ENCODE measurements around the gene C21orf58.

Gene C21orf58

DNA sequence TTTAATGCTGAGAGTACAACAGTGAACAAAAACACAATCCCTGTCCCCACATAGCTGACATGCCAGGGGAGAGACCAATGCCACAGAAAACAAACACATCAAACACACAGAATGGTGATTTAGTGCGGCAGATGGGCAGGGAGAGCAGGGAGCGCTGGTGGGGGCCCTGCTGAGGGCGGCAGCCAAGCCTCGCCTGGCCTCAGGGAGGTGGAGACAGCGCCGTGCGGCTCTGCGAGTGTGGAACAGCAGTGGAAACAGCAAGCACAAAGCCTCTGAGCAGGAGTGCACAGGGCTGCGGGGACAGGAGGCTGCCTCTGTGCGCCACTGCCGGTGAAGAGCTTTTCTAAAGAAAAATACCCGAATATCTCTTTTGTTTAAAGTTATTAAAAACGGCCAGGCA lies 55.3 kb downstream of the C21orf58 start:
- Histone ChIP-seq H3K79me2 (ENCODE audit: control insufficient read depth, insufficient read depth, low read length, poor library complexity) (no peaks in the 10 kb centered on the region), H3K9me3 (ENCODE audit: insufficient read depth, low read depth, low read length) (no peaks in the 10 kb centered on the region), H4K12ac (ENCODE audit: low read depth, low read length) (peak overlapping the region; percentile 55), H3K18ac (ENCODE audit: low read length) (no peak overlapping the region), H3K4me3 (ENCODE audit: low read depth, low read length) (no peak overlapping the region), H3K4me1 (ENCODE audit: control insufficient read depth in 1 of 2, insufficient read depth in 2 of 2, low read length in 2 of 2) (no peaks in the 10 kb centered on the region), H3K14ac (ENCODE audit: low read length) (no peak overlapping the region), H3K23ac (ENCODE audit: low read length) (no peak overlapping the region), H4K91ac (ENCODE audit: low read depth, low read length) (no peak overlapping the region), H2BK120ac (ENCODE audit: insufficient read depth, low read length, poor library complexity) (no peak overlapping the region), H3K36me3 (ENCODE audit: control insufficient read depth in 1 of 2, insufficient read depth in 2 of 2, low read length in 2 of 2) (peaks cover 72 to 80% of the 10 kb centered on the region in 2 experiments), H3K27me3 (ENCODE audit: insufficient read depth, low read length) (no peaks in the 10 kb centered on the region), H3K79me1 (ENCODE audit: low read length) (no peaks in the 10 kb centered on the region), H3K4me2 (ENCODE audit: low read length) (no peak overlapping the region), H4K8ac (ENCODE audit: low read depth, low read length) (no peak overlapping the region), H3K27ac (ENCODE audit: low read depth, low read length) (no peak overlapping the region), H2AFZ (ENCODE audit: insufficient read depth, low read length, poor library complexity) (no peak overlapping the region), H2BK5ac (ENCODE audit: low read depth, low read length, poor library complexity) (no peak overlapping the region), H2AK5ac (ENCODE audit: low read length) (no peak overlapping the region), H3K9ac (ENCODE audit: low read length) (no peak overlapping the region), H3K4ac (ENCODE audit: low read depth, low read length) (no peak overlapping the region), H2BK12ac (ENCODE audit: low read length) (no peak overlapping the region)
- no peak for DNase-seq
- WGBS (ENCODE audit: extremely low coverage, insufficient coverage, insufficient read length), result no CpG with 5 or more reads among the region's 13 CpGs

- Histone ChIP-seq H2AK5ac (ENCODE audit: low read length) (no peak overlapping the region), H3K27me3 (ENCODE audit: insufficient read depth, low read length) (no peaks in the 10 kb centered on the region), H3K27ac (ENCODE audit: low read depth, low read length) (no peak overlapping the region), H3K9me3 (ENCODE audit: insufficient read depth, low read depth, low read length) (no peaks in the 10 kb centered on the region), H3K4me1 (ENCODE audit: control insufficient read depth in 1 of 2, insufficient read depth in 2 of 2, low read length in 2 of 2) (no peaks in the 10 kb centered on the region), H2BK5ac (ENCODE audit: low read depth, low read length, poor library complexity) (no peak overlapping the region), H2AFZ (ENCODE audit: insufficient read depth, low read length, poor library complexity) (no peak overlapping the region), H3K4me3 (ENCODE audit: low read depth, low read length) (no peak overlapping the region), H3K18ac (ENCODE audit: low read length) (no peak overlapping the region), H3K36me3 (ENCODE audit: control insufficient read depth in 1 of 2, insufficient read depth in 2 of 2, low read length in 2 of 2) (peaks cover 62 to 69% of the 10 kb centered on the region in 2 experiments), H3K4ac (ENCODE audit: low read depth, low read length) (no peak overlapping the region), H3K79me2 (ENCODE audit: control insufficient read depth, insufficient read depth, low read length, poor library complexity) (no peaks in the 10 kb centered on the region), H3K9ac (ENCODE audit: low read length) (no peak overlapping the region), H3K14ac (ENCODE audit: low read length) (no peak overlapping the region), H4K12ac (ENCODE audit: low read depth, low read length) (peak overlapping the region; percentile 31), H2BK120ac (ENCODE audit: insufficient read depth, low read length, poor library complexity) (no peak overlapping the region), H3K23ac (ENCODE audit: low read length) (no peak overlapping the region), H2BK12ac (ENCODE audit: low read length) (no peak overlapping the region), H3K4me2 (ENCODE audit: low read length) (no peak overlapping the region), H4K8ac (ENCODE audit: low read depth, low read length) (no peak overlapping the region), H3K79me1 (ENCODE audit: low read length) (no peaks in the 10 kb centered on the region), H4K91ac (ENCODE audit: low read depth, low read length) (no peak overlapping the region)
- no CpG with 5 or more reads among the region's 19 CpGs for WGBS (ENCODE audit: extremely low coverage, insufficient coverage, insufficient read length)
- no peak for DNase-seq
Observed at GRCh38 chr21:46266946-46267345, 56.7 kb downstream of the C21orf58 start.

GRCh38 chr21:46265736-46266525 lies 57.7 kb downstream of the C21orf58 start:
- H3K79me1 ChIP-seq (ENCODE audit: low read length), result no peaks in the 10 kb centered on the region
- WGBS (ENCODE audit: extremely low coverage, insufficient coverage, insufficient read length), result no CpG with 5 or more reads among the region's 26 CpGs

DNA sequence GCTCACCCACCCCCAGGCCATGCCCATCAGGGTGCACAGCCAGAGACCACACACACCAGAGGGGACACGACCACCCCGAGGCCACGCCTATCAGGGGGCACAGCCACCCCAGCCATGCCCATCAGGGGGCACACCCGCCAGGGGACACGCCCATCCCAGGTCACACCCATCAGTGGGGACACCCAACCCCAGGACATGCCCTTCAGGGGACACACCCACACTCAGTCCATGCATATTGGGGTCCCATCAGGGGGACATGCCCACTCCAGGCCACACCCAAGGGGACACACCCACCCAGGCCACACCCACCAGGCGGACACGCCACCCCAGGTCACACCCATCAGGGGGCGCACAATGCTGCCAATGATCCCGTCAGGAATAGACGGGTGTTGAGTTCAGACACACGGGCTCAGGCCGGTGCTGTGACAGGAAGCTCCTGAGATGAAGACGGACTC lies 59.0 kb downstream of the C21orf58 start:
- Histone ChIP-seq H3K36me3 (ENCODE audit: control insufficient read depth in 1 of 2, insufficient read depth in 2 of 2, low read length in 2 of 2) (peaks cover 67 to 69% of the 10 kb centered on the region in 2 experiments), H4K12ac (ENCODE audit: low read depth, low read length) (no peak overlapping the region), H3K18ac (ENCODE audit: low read length) (no peak overlapping the region), H3K14ac (ENCODE audit: low read length) (no peak overlapping the region), H3K4me2 (ENCODE audit: low read length) (no peak overlapping the region), H2BK120ac (ENCODE audit: insufficient read depth, low read length, poor library complexity) (no peak overlapping the region), H3K9me3 (ENCODE audit: insufficient read depth, low read depth, low read length) (no peaks in the 10 kb centered on the region), H4K91ac (ENCODE audit: low read depth, low read length) (no peak overlapping the region), H3K4me1 (ENCODE audit: control insufficient read depth in 1 of 2, insufficient read depth in 2 of 2, low read length in 2 of 2) (no peaks in the 10 kb centered on the region), H4K8ac (ENCODE audit: low read depth, low read length) (no peak overlapping the region), H3K23ac (ENCODE audit: low read length) (no peak overlapping the region), H3K79me1 (ENCODE audit: low read length) (no peaks in the 10 kb centered on the region), H3K79me2 (ENCODE audit: control insufficient read depth, insufficient read depth, low read length, poor library complexity) (no peaks in the 10 kb centered on the region), H3K27ac (ENCODE audit: low read depth, low read length) (no peak overlapping the region), H2BK12ac (ENCODE audit: low read length) (no peak overlapping the region), H3K27me3 (ENCODE audit: insufficient read depth, low read length) (no peaks in the 10 kb centered on the region), H2BK5ac (ENCODE audit: low read depth, low read length, poor library complexity) (no peak overlapping the region), H3K4ac (ENCODE audit: low read depth, low read length) (no peak overlapping the region), H2AK5ac (ENCODE audit: low read length) (no peak overlapping the region), H3K9ac (ENCODE audit: low read length) (no peak overlapping the region), H3K4me3 (ENCODE audit: low read depth, low read length) (no peak overlapping the region), H2AFZ (ENCODE audit: insufficient read depth, low read length, poor library complexity) (no peak overlapping the region)
- WGBS (ENCODE audit: extremely low coverage, insufficient coverage, insufficient read length), result no CpG with 5 or more reads among the region's 13 CpGs
- DNase-seq, result no peak

More at GRCh38 chr21:46265736-46266525, 57.7 kb downstream of the C21orf58 start:
- no peak overlapping the region for H3K23ac ChIP-seq (ENCODE audit: low read length)
- H2BK120ac ChIP-seq (ENCODE audit: insufficient read depth, low read length, poor library complexity), result no peak overlapping the region
- no peak overlapping the region for H2BK5ac ChIP-seq (ENCODE audit: low read depth, low read length, poor library complexity)
- no peak overlapping the region for H4K12ac ChIP-seq (ENCODE audit: low read depth, low read length)
- no peak overlapping the region for H3K4me2 ChIP-seq (ENCODE audit: low read length)
- no peaks in the 10 kb centered on the region for H3K27me3 ChIP-seq (ENCODE audit: insufficient read depth, low read length)
- DNase-seq, result no peak
- H3K9me3 ChIP-seq (ENCODE audit: insufficient read depth, low read depth, low read length), result no peaks in the 10 kb centered on the region
- no peak overlapping the region for H3K14ac ChIP-seq (ENCODE audit: low read length)
- no peak overlapping the region for H4K91ac ChIP-seq (ENCODE audit: low read depth, low read length)
- H3K36me3 ChIP-seq (ENCODE audit: control insufficient read depth in 1 of 2, insufficient read depth in 2 of 2, low read length in 2 of 2), result peaks cover 66 to 68% of the 10 kb centered on the region in 2 experiments
- H3K79me2 ChIP-seq (ENCODE audit: control insufficient read depth, insufficient read depth, low read length, poor library complexity), result no peaks in the 10 kb centered on the region
- H3K4me1 ChIP-seq (ENCODE audit: control insufficient read depth in 1 of 2, insufficient read depth in 2 of 2, low read length in 2 of 2), result no peaks in the 10 kb centered on the region
- H3K9ac ChIP-seq (ENCODE audit: low read length), result no peak overlapping the region
- H2BK12ac ChIP-seq (ENCODE audit: low read length), result no peak overlapping the region
- no peak overlapping the region for H2AFZ ChIP-seq (ENCODE audit: insufficient read depth, low read length, poor library complexity)
- H4K8ac ChIP-seq (ENCODE audit: low read depth, low read length), result no peak overlapping the region
- peak overlapping the region; percentile 37 for H3K4me3 ChIP-seq (ENCODE audit: low read depth, low read length)
- no peak overlapping the region for H3K27ac ChIP-seq (ENCODE audit: low read depth, low read length)
- no peak overlapping the region for H3K18ac ChIP-seq (ENCODE audit: low read length)
- no peak overlapping the region for H2AK5ac ChIP-seq (ENCODE audit: low read length)
- H3K4ac ChIP-seq (ENCODE audit: low read depth, low read length), result no peak overlapping the region

All from trophoblast cell (in vitro differentiated cells and primary cell).